Stromal cell of bone marrow (primary cell): ENCODE measurements around the gene SUGCT.

Source experiments
- DNase-seq: peaks from one replicate; pipeline ENCODE4 v3.0.0-alpha.2; 2012; ENCODE audit warnings: low read depth

SUGCT gene

DNA sequence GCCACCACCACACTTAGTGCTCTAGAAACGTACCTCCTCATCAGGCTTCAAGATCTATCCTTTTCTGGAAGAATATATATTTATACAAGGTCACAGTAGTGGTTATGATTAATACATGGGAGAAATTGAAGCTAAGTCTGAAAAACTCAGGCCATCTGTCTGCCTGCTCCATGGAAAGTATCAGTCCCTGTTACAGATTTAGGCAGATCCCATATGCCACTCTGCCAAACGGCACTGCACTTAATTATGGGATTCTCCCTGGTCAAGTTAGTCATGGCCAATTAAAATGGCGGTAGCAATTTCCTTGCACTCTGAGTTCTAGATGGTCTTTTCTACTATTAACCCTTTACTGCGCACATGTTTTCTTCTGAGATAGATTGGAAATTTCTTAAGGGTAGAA is 740.0 kb downstream of the SUGCT start:
- DNase-seq: no peak

DNA sequence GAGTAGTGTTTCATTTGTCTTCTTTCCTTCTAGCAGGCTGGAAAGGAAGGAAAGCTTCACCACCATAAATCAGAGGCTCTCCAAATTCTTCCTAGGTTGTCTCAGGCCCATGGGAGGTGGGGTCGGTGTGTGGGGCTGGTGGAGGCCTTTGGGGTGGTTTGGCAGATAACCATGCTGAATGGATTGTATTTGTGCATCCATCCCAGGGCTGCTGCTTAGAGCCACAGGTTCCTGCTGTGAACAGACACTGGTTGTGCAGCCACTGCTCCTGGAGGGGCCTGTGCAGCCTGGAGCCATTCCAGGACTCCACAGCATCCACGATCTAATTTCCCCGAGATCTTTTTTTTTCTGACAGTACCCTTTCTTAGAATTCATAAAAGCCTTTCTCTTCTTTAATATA is 741.8 kb downstream of the SUGCT start:
- DNase-seq: no peak

DNA sequence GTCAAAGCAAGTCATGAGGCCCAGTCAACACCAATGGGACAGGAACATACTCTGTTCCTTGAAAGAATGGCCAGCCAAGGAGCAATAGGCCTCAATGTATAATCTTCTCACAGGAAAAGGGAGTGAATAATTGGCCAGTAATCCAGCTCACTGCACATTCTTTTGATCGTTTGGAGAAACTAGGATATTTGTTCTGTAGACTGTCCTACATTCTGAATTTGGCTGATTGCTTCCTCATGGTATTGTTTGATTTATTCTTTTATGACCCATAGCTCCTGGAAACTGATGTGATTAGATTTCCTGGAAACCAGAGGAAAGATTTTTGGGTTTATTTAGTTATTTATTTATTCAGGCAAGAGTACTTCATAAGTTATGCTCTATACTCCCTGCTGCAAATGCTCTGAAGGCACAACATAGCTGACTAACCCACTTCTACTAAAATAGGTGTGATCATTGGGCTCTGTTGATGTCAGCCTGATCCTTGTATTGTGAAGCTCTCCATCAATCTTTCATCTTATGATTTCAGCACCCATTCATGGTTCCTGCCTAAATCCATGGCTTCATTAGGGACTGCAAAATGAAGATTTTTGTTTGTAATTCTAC is 745.2 kb downstream of the SUGCT start:
- DNase-seq: no peak

DNA sequence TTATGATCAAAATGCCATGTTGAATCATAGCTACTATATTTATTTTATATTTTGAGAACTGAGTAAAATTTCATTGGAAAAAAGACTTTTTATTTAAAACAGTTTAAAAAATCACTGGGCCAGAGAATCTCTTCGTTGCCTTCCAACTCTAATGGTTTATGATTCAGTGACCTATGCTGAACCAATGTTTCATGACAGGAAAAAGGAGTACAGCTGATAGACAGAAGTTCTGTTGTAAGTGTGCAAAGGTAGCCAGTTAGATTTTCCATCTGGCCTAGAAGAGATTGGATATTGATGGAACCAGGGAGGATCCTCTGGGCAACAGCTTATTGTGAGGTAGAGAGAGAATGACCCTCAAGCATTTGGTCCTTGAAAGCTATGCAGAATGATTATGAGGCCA is 745.8 kb downstream of the SUGCT start:
- no peak for DNase-seq

DNA sequence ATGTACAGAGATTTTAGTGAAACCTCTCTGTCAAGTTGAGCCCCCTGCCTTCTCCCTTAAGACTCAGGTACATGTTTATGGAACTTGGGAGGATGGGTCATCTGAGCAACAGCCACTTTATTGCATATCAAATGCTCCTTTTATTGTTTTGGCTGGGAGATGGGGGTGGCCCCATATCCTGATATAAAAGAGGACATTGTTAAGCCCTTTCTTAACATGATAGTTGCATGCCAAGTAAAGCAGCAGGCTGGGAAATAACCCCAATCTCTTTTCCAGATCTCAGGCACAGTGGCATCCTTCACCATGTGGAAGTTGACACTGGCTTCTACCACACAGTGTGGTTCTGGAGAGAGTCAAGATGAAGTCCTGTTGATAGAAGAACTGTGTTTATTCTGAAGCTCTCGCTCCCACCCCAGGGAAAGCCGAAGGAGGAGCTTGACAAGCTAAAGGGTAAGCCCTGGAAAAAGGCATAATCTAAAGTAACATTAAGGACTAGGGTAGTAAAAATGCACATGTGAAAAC is 746.7 kb downstream of the SUGCT start:
- no peak for DNase-seq

DNA sequence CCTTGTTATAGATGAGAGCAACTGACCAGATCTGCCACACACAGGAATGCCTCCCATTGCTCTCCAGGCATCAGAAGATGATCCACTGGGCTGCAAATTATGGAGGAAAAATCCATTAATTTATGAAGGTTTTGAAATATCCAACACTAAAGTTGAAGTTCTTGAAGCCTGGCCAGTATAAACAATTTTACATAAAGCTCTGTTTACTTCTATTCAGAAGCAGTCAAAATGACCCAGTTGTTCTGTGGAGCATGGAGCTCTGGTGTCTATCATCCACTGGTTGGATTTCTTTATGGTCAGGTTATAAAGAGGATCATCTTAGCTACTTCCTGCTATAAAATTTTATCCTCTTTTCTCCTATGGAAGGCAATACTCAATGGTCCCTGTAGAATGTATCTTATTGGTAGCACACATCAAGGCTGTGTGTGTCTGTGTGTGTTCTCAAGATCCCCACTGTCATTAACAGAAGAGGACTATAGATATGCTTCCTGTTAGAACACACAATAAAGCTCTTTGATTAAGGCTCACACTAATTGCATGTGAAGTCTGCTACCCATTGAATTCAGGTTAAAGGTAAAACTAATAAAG is 747.4 kb downstream of the SUGCT start:
- DNase-seq: no peak

DNA sequence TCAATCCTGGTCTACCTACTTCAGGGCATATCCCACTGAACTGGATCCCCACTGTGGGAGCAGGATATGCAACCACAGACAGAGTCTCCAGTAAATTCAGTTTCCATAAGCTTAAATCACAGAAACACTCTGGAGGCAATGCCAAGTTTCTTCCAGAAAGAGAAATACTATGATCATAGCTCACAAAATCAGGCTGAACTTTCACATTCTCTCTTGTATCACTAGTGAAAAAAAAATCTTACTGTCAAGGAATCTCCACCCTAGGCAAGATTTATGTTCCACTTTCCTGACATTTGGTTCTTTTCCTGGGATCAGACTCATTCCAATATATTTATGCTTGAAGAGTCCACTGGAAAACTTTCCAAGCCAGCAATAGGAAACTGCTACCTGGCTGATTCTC is 749.0 kb downstream of the SUGCT start:
- DNase-seq: no peak

DNA sequence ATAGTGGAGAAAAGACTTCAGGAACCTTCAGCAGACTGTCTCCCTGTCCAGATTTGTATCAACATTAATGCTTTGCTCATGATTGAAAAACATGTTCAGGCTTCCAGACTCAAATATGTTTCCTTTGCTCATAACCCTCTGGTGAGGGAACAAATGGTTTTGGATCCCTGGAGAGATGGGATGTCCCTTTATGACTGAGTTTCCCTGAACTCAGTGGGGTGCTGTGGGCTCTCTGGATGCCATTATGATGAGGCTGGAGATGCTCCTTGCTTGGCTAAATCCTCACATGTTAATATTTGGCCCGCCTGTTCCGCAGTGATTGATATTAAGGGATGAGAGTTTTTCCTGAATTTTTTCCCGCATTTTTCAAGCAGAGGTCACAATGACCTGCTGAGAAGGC is 749.4 kb downstream of the SUGCT start:
- no peak for DNase-seq

GRCh38 chr7:40885503-40885902 is 750.7 kb downstream of the SUGCT start:
- DNase-seq: peak; percentile 24

DNA sequence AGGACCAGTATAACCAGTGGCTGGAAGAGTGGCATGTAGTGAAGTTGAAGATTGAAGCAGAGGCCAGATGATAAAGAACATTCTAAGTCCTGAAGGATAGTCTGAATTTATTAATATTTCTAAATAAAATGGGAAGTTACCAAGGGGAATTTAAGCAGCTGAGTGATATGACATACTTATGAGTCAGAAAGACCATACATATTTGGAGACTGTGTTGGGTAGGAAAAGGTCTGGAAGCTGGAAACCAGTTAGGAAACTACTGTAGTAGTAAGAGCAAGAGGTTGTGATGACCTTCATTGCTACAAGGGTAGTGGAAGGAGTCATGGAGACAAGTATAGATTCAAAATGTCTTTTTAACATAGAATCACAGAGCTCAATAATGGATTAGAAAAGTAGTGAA is 752.3 kb downstream of the SUGCT start:
- DNase-seq: peak; percentile 73

DNA sequence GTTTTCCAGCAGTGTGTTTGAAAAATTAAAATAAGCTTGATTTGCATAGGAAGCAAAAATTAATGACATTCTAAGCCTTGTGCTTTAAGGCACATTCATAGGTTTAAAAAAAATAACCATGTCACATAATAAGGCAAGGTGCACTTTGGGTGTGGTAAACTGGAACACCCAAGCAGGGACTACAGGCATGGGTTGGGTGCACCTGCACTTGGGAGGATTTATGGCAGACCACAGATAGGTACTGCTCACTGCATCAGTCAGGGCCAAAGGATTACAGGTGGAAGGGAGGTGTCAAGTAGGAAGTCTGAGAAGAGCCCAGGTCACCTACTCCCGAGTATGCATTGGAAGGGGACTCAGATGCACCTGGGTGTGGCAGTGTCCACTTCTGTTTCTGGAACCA is 753.7 kb downstream of the SUGCT start:
- no peak for DNase-seq

DNA sequence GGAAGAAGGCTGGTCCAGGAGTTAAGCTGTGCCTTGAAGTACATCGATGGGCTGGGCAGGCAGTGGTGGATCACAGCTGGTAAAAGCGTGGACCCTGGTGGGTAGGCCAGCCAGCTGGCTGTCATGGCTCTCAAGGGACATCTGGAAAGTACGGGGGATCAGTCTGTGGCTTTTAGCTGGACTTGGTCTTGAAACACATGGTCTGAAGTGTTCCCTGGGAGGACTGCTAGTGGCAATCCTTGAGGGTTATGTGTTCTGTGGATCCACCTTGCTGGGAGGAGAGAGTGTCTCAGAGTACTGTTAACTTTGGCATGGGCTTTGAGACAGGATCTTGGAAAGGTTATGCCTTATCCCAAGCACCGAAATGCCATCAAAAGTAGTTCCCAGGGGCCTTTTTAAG is 754.3 kb downstream of the SUGCT start:
- DNase-seq: no peak

DNA sequence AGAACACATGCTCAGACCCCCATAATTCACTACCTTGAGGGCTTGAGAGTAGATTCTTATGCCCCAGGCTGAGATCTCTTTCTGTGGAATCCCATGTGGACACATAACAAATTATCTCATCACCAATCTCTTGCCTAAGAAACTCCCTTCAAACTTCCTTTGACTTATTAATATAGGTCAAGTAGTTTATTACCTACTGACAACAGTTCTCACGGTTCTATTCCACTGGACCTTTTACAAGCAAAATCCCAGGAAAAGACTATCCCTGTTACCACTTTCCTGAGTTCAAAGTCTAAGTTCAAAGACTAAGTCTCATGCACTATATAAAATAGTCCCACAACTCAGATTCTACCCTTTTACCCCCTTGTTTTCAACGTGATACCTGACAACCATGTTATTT is 754.7 kb downstream of the SUGCT start:
- no peak for DNase-seq

DNA sequence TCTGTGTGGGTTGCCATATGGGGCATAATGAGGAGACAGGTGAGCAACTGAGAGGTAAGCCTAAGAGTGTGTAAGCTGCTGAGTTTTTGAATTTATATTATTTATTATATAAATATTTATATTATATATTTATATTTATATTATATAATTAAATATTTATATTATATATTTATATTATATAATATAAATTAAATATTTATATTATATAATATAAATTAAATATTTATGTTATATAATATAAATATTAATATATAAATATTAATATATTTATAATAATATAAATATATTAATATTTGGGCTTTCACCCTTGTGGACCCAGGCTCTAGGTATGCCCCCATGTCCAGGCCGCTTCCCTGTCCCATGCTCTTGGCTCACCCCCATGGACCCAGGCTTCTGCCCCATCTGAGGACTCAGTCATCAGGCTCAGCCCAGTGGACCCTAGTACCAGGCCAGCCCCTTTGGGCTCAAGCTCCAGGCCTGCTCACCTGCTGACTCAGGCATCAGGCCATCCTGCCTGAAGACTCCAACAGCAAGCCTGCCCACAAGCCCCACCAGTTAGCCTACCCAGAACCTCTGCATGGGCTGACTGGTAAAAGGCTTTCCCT is 755.4 kb downstream of the SUGCT start:
- no peak for DNase-seq

DNA sequence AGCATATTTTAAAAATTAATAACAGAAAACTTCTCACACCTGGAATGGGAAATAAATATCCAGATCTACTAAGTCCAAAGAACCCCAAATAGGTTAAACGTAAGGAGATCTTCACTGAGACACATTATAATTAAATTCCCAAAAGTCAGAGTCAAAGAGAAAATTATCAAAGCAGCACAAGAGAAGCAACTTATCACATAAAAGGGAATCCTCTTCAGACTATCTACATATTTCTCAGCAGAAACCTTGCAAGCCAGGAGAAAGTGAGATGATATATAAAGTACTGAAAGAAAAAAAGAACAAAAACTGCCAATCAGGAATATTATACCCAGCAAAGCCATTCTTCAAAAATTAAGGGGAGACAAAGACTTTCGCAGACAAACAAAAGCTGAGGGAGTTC is 756.4 kb downstream of the SUGCT start:
- no peak for DNase-seq

DNA sequence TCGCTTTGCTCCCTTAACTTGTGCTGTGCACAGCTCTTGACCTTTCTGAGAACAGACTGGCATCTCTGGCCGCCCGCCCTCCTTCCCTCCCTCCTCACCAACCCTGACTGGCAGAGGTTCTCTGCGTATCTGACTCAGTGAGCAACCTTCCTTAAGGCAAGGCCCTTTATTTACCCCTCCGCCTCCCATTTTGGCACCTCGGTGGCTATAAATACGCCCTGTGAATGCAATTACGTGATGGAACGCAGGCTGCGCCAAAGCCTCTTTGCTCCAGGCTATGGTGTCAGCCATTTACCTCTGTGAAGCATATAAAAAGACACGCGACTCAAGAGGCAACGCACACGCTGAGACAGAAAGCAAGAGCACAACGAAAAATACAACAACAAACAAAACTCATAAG is 764.3 kb downstream of the SUGCT start:
- DNase-seq: no peak

- peak; percentile 64 for DNase-seq
These were observed 765.1 kb downstream of the SUGCT start for GRCh38 chr7:40899636-40900507.

GRCh38 chr7:40903872-40904271 is 769.1 kb downstream of the SUGCT start:
- no peak for DNase-seq

- no peak for DNase-seq
These were observed 772.5 kb downstream of the SUGCT start for GRCh38 chr7:40907286-40907685.

- DNase-seq: no peak
These were observed 774.7 kb downstream of the SUGCT start for GRCh38 chr7:40909346-40909980.
